Fibroblast of pulmonary artery (primary cell): ENCODE measurements around the gene HPSE2.

Experiments
- DNase-seq: peaks from one replicate; pipeline ENCODE4 v3.0.0-alpha.2; 2010; ENCODE audit warnings: low read depth
- H3K4me3 ChIP-seq: replicated peaks from 2 replicates; pipeline ENCODE4 v1.5.1; 2011; ENCODE audit warnings: low read depth, mild to moderate bottlenecking, control low read depth, low read length, moderate library complexity
- CTCF ChIP-seq: IDR thresholded peaks from 2 replicates; pipeline ENCODE4 v1.5.1; 2011; ENCODE audit warnings: mild to moderate bottlenecking, control low read depth, low read length, inconsistent platforms; ENCODE audit errors: missing control alignments

Gene HPSE2

GRCh38 chr10:98427011-98427515, 808.6 kb downstream of the HPSE2 start:
- H3K4me3 ChIP-seq = no peak overlapping the region
- no peak for DNase-seq
- TF ChIP-seq CTCF = no peak

- H3K4me3 ChIP-seq = no peak overlapping the region
- peak; percentile 78 for TF ChIP-seq CTCF
- peak; percentile 54 for DNase-seq
Measured at GRCh38 chr10:98425511-98426352, 809.9 kb downstream of the HPSE2 start.

GRCh38 chr10:98424295-98425254, 811.1 kb downstream of the HPSE2 start:
- no peak for TF ChIP-seq CTCF
- no peak overlapping the region for H3K4me3 ChIP-seq
- no peak for DNase-seq

GRCh38 chr10:98423691-98424120, 811.9 kb downstream of the HPSE2 start:
- no peak for DNase-seq
- no peak overlapping the region for H3K4me3 ChIP-seq
- no peak for TF ChIP-seq CTCF

- H3K4me3 ChIP-seq = no peak overlapping the region
- no peak for TF ChIP-seq CTCF
- no peak for DNase-seq
Measured at GRCh38 chr10:98422182-98422581, 813.5 kb downstream of the HPSE2 start.

- no peak for TF ChIP-seq CTCF
- no peak for DNase-seq
- H3K4me3 ChIP-seq = no peak overlapping the region
Measured at GRCh38 chr10:98420786-98421185, 814.9 kb downstream of the HPSE2 start.
